Measurements from ENCODE around the gene EDEM2. TPM values are rescaled to one million over a fixed set of nuclear protein-coding genes. Genes with fewer than 3 reads are reported as not detected.
"Not testable (repeated sequence)": the region's sequence is repeated elsewhere in the genome, so short reads cannot be mapped to it uniquely, and the experiment has no call there.

The EDEM2 gene
- total RNA-seq, 3 donors from 2014 or later: 17.9 to 32.1 (median 22.5) TPM

DNA sequence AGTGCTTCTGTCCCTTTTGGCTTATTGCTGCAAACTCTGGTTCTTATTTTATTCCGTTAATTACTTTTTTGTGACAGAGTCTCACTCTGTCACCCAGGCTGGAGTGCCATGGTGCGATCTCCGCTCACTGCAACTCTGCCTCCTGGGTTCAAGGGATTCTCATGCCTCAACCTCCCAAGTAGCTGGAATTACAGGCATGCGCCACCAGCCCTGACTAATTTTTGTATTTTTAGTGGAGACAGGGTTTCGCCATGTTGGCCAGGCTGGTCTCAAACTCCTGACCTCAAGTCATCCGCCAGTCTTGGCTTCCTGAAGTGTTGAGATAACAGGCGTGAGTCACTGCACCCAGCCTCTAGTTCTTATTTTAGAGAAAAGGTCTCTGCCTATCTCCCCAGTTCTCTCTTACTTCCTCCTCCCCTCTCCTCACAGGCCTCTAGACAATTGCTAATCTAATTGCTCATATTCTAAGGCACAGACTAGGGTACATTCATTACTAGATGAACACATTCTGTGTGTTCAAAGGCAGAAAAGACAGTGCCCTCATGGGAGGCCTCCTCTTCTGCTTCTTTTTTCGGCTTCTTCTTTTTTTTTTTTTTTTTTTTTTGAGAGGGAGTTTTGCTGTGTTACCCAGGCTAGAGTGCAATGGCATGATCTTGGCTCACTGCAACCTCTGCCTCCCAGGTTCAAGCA is 27.0 kb downstream of the EDEM2 start:
- H3K9me3 ChIP-seq: no peaks in the 10 kb centered on the region
- no peak for TF ChIP-seq CTCF (IDR thresholded peaks at IDR 0.05)
- no peak for DNase-seq
- no peak for ATAC-seq
- no peaks in the 10 kb centered on the region for H3K36me3 ChIP-seq (ENCODE audit: low read depth)
- intact Hi-C loops (cut with DNase I, micrococcal nuclease): no loop called here
- no peaks in the 10 kb centered on the region for H3K4me1 ChIP-seq (ENCODE audit: low read depth)
- no peak overlapping the region for H3K4me3 ChIP-seq

- Histone ChIP-seq H3K4me1 (ENCODE audit: low read depth) (no peaks in the 10 kb centered on the region), H3K36me3 (ENCODE audit: low read depth) (no peaks in the 10 kb centered on the region), H3K9me3 (no peaks in the 10 kb centered on the region), H3K4me3 (no peak overlapping the region)
- TF ChIP-seq CTCF (IDR thresholded peaks at IDR 0.05): no peak
- no peak for ATAC-seq
- DNase-seq: no peak
- intact Hi-C loops (cut with DNase I, micrococcal nuclease): no loop called here
Measured at GRCh38 chr20:35117629-35118028, 29.5 kb downstream of the EDEM2 start.

DNA sequence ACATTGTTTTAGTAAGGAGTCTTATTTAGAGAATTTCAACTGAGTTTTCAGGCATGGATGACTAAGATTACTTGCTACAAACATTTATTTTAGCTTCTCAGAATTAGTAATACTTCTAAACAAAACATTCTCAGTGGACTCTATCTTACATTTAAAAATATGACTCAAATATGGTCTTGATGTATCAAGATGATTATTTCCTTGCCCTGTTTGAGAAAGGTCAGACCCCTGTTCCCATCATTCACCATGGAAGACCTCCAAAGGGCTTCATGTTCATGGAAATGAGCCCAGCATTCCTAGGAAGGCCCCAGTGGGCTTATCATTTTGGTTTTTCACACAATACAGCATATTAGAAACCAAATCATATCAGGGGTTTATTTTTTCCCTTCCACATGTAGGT is 29.9 kb downstream of the EDEM2 start:
- no peaks in the 10 kb centered on the region for H3K36me3 ChIP-seq (ENCODE audit: low read depth)
- no peak for TF ChIP-seq CTCF (IDR thresholded peaks at IDR 0.05)
- ATAC-seq (no peak), DNase-seq (no peak)
- no peak overlapping the region for H3K4me3 ChIP-seq
- no peaks in the 10 kb centered on the region for H3K9me3 ChIP-seq
- intact Hi-C loops (cut with DNase I, micrococcal nuclease): no loop called here
- no peaks in the 10 kb centered on the region for H3K4me1 ChIP-seq (ENCODE audit: low read depth)

- ATAC-seq: no peak
- Histone ChIP-seq H3K4me3 (no peak overlapping the region), H3K36me3 (ENCODE audit: low read depth) (no peaks in the 10 kb centered on the region), H3K4me1 (ENCODE audit: low read depth) (no peaks in the 10 kb centered on the region), H3K9me3 (no peaks in the 10 kb centered on the region)
- TF ChIP-seq CTCF (IDR thresholded peaks at IDR 0.05): no peak
- DNase-seq: no peak
- intact Hi-C loops (cut with DNase I, micrococcal nuclease): no loop called here
Measured at GRCh38 chr20:35116258-35116657, 30.9 kb downstream of the EDEM2 start.

DNA sequence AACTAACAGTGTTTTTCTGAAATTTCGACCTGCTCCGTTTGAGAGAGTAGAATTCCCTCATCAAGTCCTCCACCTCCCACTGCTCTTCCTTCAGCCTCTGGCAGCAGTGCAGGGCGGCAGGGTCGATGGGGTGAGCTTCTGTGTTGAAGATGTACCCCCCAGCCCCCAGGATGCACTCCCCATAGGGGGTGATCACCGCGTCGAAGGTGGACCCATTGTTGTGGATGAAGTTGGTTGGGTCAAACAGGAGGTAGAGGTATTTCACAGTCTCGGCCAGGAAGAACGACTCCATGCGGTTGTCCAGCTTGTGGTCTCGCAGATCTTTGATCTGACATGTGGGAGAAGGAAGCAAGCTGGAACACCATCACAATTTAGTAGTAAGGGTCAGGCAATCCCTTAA is 31.5 kb downstream of the EDEM2 start:
- H3K4me1 ChIP-seq (ENCODE audit: low read depth): no peaks in the 10 kb centered on the region
- H3K36me3 ChIP-seq (ENCODE audit: low read depth): no peaks in the 10 kb centered on the region
- intact Hi-C loops (cut with DNase I, micrococcal nuclease): no loop called here
- H3K4me3 ChIP-seq: no peak overlapping the region
- ATAC-seq (no peak), DNase-seq (no peak)
- TF ChIP-seq CTCF (IDR thresholded peaks at IDR 0.05): no peak
- no peaks in the 10 kb centered on the region for H3K9me3 ChIP-seq

- H3K4me1 ChIP-seq (ENCODE audit: low read depth); ATAC-seq; H3K9me3 ChIP-seq; intact Hi-C loops (cut with DNase I, micrococcal nuclease); H3K36me3 ChIP-seq (ENCODE audit: low read depth); DNase-seq; H3K4me3 ChIP-seq: not testable (repeated sequence)
Measured at GRCh38 chr20:35112276-35112675, 34.9 kb downstream of the EDEM2 start.

Measured in mucosa of descending colon (tissue), 3 donors.